ENCODE data around the gene MPP7.
"Not testable (repeated sequence)": the region's sequence is repeated elsewhere in the genome, so short reads cannot be mapped to it uniquely, and the experiment has no call there.

The MPP7 gene

GRCh38 chr10:28326516-28327490, 23.9 kb upstream of the MPP7 start:
- Histone ChIP-seq H3K4me3 (ENCODE audit: low read depth in 1 of 2, low read length in 2 of 2) (no peak overlapping the region), H3K9ac (ENCODE audit: low read depth in 1 of 2, low read length in 2 of 2) (no peak overlapping the region), H3K27me3 (ENCODE audit: control insufficient read depth in 1 of 2, insufficient read depth in 2 of 2, low read length in 2 of 2) (no peaks in the 10 kb centered on the region), H3K9me3 (ENCODE audit: control insufficient read depth in 1 of 2, low read length in 2 of 2) (no peaks in the 10 kb centered on the region), H3K27ac (ENCODE audit: low read depth, low read length) (no peak overlapping the region), H3K36me3 (ENCODE audit: control insufficient read depth in 1 of 2, insufficient read depth in 2 of 2, low read length in 2 of 2) (no peaks in the 10 kb centered on the region), H3K4me1 (ENCODE audit: control insufficient read depth in 1 of 2, insufficient read depth in 2 of 2, low read length in 2 of 2) (peaks cover 0 to 8% of the 10 kb centered on the region in 2 donors)

GRCh38 chr10:28320799-28321198, 17.9 kb upstream of the MPP7 start:
- H3K27ac ChIP-seq (ENCODE audit: low read depth, low read length), result no peak overlapping the region
- no peak overlapping the region for H3K4me3 ChIP-seq (ENCODE audit: low read depth in 1 of 2, low read length in 2 of 2)
- H3K4me1 ChIP-seq (ENCODE audit: control insufficient read depth in 1 of 2, insufficient read depth in 2 of 2, low read length in 2 of 2), result no peaks in the 10 kb centered on the region
- peaks cover 0 to 1% of the 10 kb centered on the region in 2 donors for H3K27me3 ChIP-seq (ENCODE audit: control insufficient read depth in 1 of 2, insufficient read depth in 2 of 2, low read length in 2 of 2)
- H3K9ac ChIP-seq (ENCODE audit: low read depth in 1 of 2, low read length in 2 of 2), result no peak overlapping the region
- no peaks in the 10 kb centered on the region for H3K36me3 ChIP-seq (ENCODE audit: control insufficient read depth in 1 of 2, insufficient read depth in 2 of 2, low read length in 2 of 2)
- H3K9me3 ChIP-seq (ENCODE audit: control insufficient read depth in 1 of 2, low read length in 2 of 2), result no peaks in the 10 kb centered on the region

GRCh38 chr10:28320090-28320489, 17.2 kb upstream of the MPP7 start:
- Histone ChIP-seq H3K36me3 (ENCODE audit: control insufficient read depth in 1 of 2, insufficient read depth in 2 of 2, low read length in 2 of 2) (no peaks in the 10 kb centered on the region), H3K4me1 (ENCODE audit: control insufficient read depth in 1 of 2, insufficient read depth in 2 of 2, low read length in 2 of 2) (no peaks in the 10 kb centered on the region), H3K27me3 (ENCODE audit: control insufficient read depth in 1 of 2, insufficient read depth in 2 of 2, low read length in 2 of 2) (peaks cover 0 to 3% of the 10 kb centered on the region in 2 donors), H3K9me3 (ENCODE audit: control insufficient read depth in 1 of 2, low read length in 2 of 2) (no peaks in the 10 kb centered on the region), H3K9ac (ENCODE audit: low read depth in 1 of 2, low read length in 2 of 2) (no peak overlapping the region), H3K4me3 (ENCODE audit: low read depth in 1 of 2, low read length in 2 of 2) (no peak overlapping the region), H3K27ac (ENCODE audit: low read depth, low read length) (no peak overlapping the region)

- not testable (repeated sequence) for H3K4me1 ChIP-seq (ENCODE audit: control insufficient read depth in 1 of 2, insufficient read depth in 2 of 2, low read length in 2 of 2); H3K27ac ChIP-seq (ENCODE audit: low read depth, low read length); H3K4me3 ChIP-seq (ENCODE audit: low read depth in 1 of 2, low read length in 2 of 2); H3K36me3 ChIP-seq (ENCODE audit: control insufficient read depth in 1 of 2, insufficient read depth in 2 of 2, low read length in 2 of 2); H3K9ac ChIP-seq (ENCODE audit: low read depth in 1 of 2, low read length in 2 of 2); H3K9me3 ChIP-seq (ENCODE audit: control insufficient read depth in 1 of 2, low read length in 2 of 2); H3K27me3 ChIP-seq (ENCODE audit: control insufficient read depth in 1 of 2, insufficient read depth in 2 of 2, low read length in 2 of 2)
These were observed 16.2 kb upstream of the MPP7 start for GRCh38 chr10:28319061-28319460.

GRCh38 chr10:28318626-28319025, 15.8 kb upstream of the MPP7 start:
- no peak overlapping the region for H3K27ac ChIP-seq (ENCODE audit: low read depth, low read length)
- no peaks in the 10 kb centered on the region for H3K4me1 ChIP-seq (ENCODE audit: control insufficient read depth in 1 of 2, insufficient read depth in 2 of 2, low read length in 2 of 2)
- no peak overlapping the region for H3K4me3 ChIP-seq (ENCODE audit: low read depth in 1 of 2, low read length in 2 of 2)

GRCh38 chr10:28317760-28318159, 14.9 kb upstream of the MPP7 start:
- H3K36me3 ChIP-seq (ENCODE audit: control insufficient read depth in 1 of 2, insufficient read depth in 2 of 2, low read length in 2 of 2), result no peaks in the 10 kb centered on the region
- no peak overlapping the region for H3K27ac ChIP-seq (ENCODE audit: low read depth, low read length)
- peaks cover 0 to 3% of the 10 kb centered on the region in 2 donors for H3K27me3 ChIP-seq (ENCODE audit: control insufficient read depth in 1 of 2, insufficient read depth in 2 of 2, low read length in 2 of 2)
- no peaks in the 10 kb centered on the region for H3K9me3 ChIP-seq (ENCODE audit: control insufficient read depth in 1 of 2, low read length in 2 of 2)
- H3K9ac ChIP-seq (ENCODE audit: low read depth in 1 of 2, low read length in 2 of 2), result no peak overlapping the region
- no peaks in the 10 kb centered on the region for H3K4me1 ChIP-seq (ENCODE audit: control insufficient read depth in 1 of 2, insufficient read depth in 2 of 2, low read length in 2 of 2)
- H3K4me3 ChIP-seq (ENCODE audit: low read depth in 1 of 2, low read length in 2 of 2), result no peak overlapping the region

More at GRCh38 chr10:28318626-28319025, 15.8 kb upstream of the MPP7 start:
- no peak overlapping the region for H3K9ac ChIP-seq (ENCODE audit: low read depth in 1 of 2, low read length in 2 of 2)
- no peaks in the 10 kb centered on the region for H3K9me3 ChIP-seq (ENCODE audit: control insufficient read depth in 1 of 2, low read length in 2 of 2)
- no peaks in the 10 kb centered on the region for H3K36me3 ChIP-seq (ENCODE audit: control insufficient read depth in 1 of 2, insufficient read depth in 2 of 2, low read length in 2 of 2)
- H3K27me3 ChIP-seq (ENCODE audit: control insufficient read depth in 1 of 2, insufficient read depth in 2 of 2, low read length in 2 of 2), result peaks cover 0 to 3% of the 10 kb centered on the region in 2 donors

- Histone ChIP-seq H3K27me3 (ENCODE audit: control insufficient read depth in 1 of 2, insufficient read depth in 2 of 2, low read length in 2 of 2) (peaks cover 0 to 3% of the 10 kb centered on the region in 2 donors), H3K4me1 (ENCODE audit: control insufficient read depth in 1 of 2, insufficient read depth in 2 of 2, low read length in 2 of 2) (no peaks in the 10 kb centered on the region), H3K27ac (ENCODE audit: low read depth, low read length) (no peak overlapping the region), H3K4me3 (ENCODE audit: low read depth in 1 of 2, low read length in 2 of 2) (no peak overlapping the region), H3K9ac (ENCODE audit: low read depth in 1 of 2, low read length in 2 of 2) (no peak overlapping the region), H3K36me3 (ENCODE audit: control insufficient read depth in 1 of 2, insufficient read depth in 2 of 2, low read length in 2 of 2) (no peaks in the 10 kb centered on the region), H3K9me3 (ENCODE audit: control insufficient read depth in 1 of 2, low read length in 2 of 2) (no peaks in the 10 kb centered on the region)
These were observed 13.8 kb upstream of the MPP7 start for GRCh38 chr10:28316696-28317095.

- Histone ChIP-seq H3K36me3 (ENCODE audit: control insufficient read depth in 1 of 2, insufficient read depth in 2 of 2, low read length in 2 of 2) (no peaks in the 10 kb centered on the region), H3K27ac (ENCODE audit: low read depth, low read length) (no peak overlapping the region), H3K4me1 (ENCODE audit: control insufficient read depth in 1 of 2, insufficient read depth in 2 of 2, low read length in 2 of 2) (no peaks in the 10 kb centered on the region), H3K9me3 (ENCODE audit: control insufficient read depth in 1 of 2, low read length in 2 of 2) (no peaks in the 10 kb centered on the region), H3K9ac (ENCODE audit: low read depth in 1 of 2, low read length in 2 of 2) (no peak overlapping the region), H3K27me3 (ENCODE audit: control insufficient read depth in 1 of 2, insufficient read depth in 2 of 2, low read length in 2 of 2) (peaks cover 0 to 5% of the 10 kb centered on the region in 2 donors), H3K4me3 (ENCODE audit: low read depth in 1 of 2, low read length in 2 of 2) (no peak overlapping the region)
These were observed 12.3 kb upstream of the MPP7 start for GRCh38 chr10:28315140-28315539.

GRCh38 chr10:28314211-28314610, 11.3 kb upstream of the MPP7 start:
- Histone ChIP-seq H3K4me1 (ENCODE audit: control insufficient read depth in 1 of 2, insufficient read depth in 2 of 2, low read length in 2 of 2) (no peaks in the 10 kb centered on the region), H3K36me3 (ENCODE audit: control insufficient read depth in 1 of 2, insufficient read depth in 2 of 2, low read length in 2 of 2) (no peaks in the 10 kb centered on the region), H3K9me3 (ENCODE audit: control insufficient read depth in 1 of 2, low read length in 2 of 2) (no peaks in the 10 kb centered on the region), H3K4me3 (ENCODE audit: low read depth in 1 of 2, low read length in 2 of 2) (no peak overlapping the region), H3K9ac (ENCODE audit: low read depth in 1 of 2, low read length in 2 of 2) (no peak overlapping the region), H3K27ac (ENCODE audit: low read depth, low read length) (no peak overlapping the region), H3K27me3 (ENCODE audit: control insufficient read depth in 1 of 2, insufficient read depth in 2 of 2, low read length in 2 of 2) (peaks cover 0 to 5% of the 10 kb centered on the region in 2 donors)

GRCh38 chr10:28312572-28312971, 9.7 kb upstream of the MPP7 start:
- no peaks in the 10 kb centered on the region for H3K9me3 ChIP-seq (ENCODE audit: control insufficient read depth in 1 of 2, low read length in 2 of 2)
- H3K27me3 ChIP-seq (ENCODE audit: control insufficient read depth in 1 of 2, insufficient read depth in 2 of 2, low read length in 2 of 2), result peaks cover 0 to 5% of the 10 kb centered on the region in 2 donors
- H3K27ac ChIP-seq (ENCODE audit: low read depth, low read length), result no peak overlapping the region
- H3K36me3 ChIP-seq (ENCODE audit: control insufficient read depth in 1 of 2, insufficient read depth in 2 of 2, low read length in 2 of 2), result no peaks in the 10 kb centered on the region
- H3K9ac ChIP-seq (ENCODE audit: low read depth in 1 of 2, low read length in 2 of 2), result no peak overlapping the region
- H3K4me1 ChIP-seq (ENCODE audit: control insufficient read depth in 1 of 2, insufficient read depth in 2 of 2, low read length in 2 of 2), result no peaks in the 10 kb centered on the region
- no peak overlapping the region for H3K4me3 ChIP-seq (ENCODE audit: low read depth in 1 of 2, low read length in 2 of 2)
